ENCODE results near the gene FNDC3B. TPM values are rescaled to one million over a fixed set of nuclear protein-coding genes. Genes with fewer than 3 reads are reported as not detected.

Gene FNDC3B
- total and polyA plus RNA-seq, 9 of the 15 experiments (the other 6 are each of a cell fraction or from before 2014, with no cell fraction given), result 7.0 to 35.8 (median 16.2) TPM

DNA sequence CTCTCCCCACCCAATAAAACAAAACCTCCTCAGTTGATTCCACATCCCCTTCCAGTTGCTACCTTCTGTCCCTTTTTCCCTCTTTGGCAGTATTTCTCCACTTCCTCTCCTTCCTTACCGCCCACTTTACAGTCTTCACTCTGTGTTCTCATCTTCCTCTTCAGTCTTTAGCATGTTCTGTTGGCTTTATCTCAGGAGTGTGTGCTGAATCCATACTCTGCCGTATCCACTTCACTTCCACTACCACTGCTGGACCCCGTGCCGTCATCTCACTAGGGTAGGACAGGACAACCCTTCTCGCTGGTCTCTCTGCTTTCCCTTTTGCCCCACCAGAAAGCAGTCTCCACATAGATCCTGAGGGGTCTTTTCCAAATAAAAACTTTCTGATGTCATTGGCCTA, 74.3 kb downstream of the FNDC3B start (continued):
- TF ChIP-seq, protein P1, sequence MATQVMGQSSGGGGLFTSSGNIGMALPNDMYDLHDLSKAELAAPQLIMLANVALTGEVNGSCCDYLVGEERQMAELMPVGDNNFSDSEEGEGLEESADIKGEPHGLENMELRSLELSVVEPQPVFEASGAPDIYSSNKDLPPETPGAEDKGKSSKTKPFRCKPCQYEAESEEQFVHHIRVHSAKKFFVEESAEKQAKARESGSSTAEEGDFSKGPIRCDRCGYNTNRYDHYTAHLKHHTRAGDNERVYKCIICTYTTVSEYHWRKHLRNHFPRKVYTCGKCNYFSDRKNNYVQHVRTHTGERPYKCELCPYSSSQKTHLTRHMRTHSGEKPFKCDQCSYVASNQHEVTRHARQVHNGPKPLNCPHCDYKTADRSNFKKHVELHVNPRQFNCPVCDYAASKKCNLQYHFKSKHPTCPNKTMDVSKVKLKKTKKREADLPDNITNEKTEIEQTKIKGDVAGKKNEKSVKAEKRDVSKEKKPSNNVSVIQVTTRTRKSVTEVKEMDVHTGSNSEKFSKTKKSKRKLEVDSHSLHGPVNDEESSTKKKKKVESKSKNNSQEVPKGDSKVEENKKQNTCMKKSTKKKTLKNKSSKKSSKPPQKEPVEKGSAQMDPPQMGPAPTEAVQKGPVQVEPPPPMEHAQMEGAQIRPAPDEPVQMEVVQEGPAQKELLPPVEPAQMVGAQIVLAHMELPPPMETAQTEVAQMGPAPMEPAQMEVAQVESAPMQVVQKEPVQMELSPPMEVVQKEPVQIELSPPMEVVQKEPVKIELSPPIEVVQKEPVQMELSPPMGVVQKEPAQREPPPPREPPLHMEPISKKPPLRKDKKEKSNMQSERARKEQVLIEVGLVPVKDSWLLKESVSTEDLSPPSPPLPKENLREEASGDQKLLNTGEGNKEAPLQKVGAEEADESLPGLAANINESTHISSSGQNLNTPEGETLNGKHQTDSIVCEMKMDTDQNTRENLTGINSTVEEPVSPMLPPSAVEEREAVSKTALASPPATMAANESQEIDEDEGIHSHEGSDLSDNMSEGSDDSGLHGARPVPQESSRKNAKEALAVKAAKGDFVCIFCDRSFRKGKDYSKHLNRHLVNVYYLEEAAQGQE (IDR thresholded peaks at IDR 0.05; ENCODE audit: borderline replicate concordance), result no peak
- TF ChIP-seq, protein P1 (CRISPR knock-in tag; IDR thresholded peaks at IDR 0.05; ENCODE audit: low read depth), result no peak
- TF ChIP-seq HNRNPL (IDR thresholded peaks at IDR 0.05; ENCODE audit: low read depth, low read length), result no peak
- no peak for TF ChIP-seq ZNF431 (CRISPR knock-in tag; IDR thresholded peaks at IDR 0.05)
- TF ChIP-seq MCM2 (IDR thresholded peaks at IDR 0.05; ENCODE audit: low read depth), result no peak
- TF ChIP-seq, protein P2, sequence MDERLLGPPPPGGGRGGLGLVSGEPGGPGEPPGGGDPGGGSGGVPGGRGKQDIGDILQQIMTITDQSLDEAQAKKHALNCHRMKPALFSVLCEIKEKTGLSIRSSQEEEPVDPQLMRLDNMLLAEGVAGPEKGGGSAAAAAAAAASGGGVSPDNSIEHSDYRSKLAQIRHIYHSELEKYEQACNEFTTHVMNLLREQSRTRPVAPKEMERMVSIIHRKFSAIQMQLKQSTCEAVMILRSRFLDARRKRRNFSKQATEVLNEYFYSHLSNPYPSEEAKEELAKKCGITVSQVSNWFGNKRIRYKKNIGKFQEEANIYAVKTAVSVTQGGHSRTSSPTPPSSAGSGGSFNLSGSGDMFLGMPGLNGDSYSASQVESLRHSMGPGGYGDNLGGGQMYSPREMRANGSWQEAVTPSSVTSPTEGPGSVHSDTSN (CRISPR knock-in tag; IDR thresholded peaks at IDR 0.05; ENCODE audit: low read depth), result no peak
- TF ChIP-seq, protein P2 (tag; conservative IDR thresholded peaks at IDR 0.05; ENCODE audit: low read depth), result no peak
- no peak for TF ChIP-seq RNF2 (IDR thresholded peaks at IDR 0.05)
